Uterus (tissue), 4 donors: ENCODE data around the gene UGT1A10. TPM values are rescaled to one million over a fixed set of nuclear protein-coding genes. Genes with fewer than 3 reads are reported as not detected.

ENCODE experiments used
- DNase-seq, 2 donors: peaks; one replicate each; pipeline ENCODE4 v3.0.0-alpha.2; 2019 to 2020
- H3K27ac ChIP-seq, 2 donors: fragments of 200-600 bp; sonication (generic); 1 replicate in 1 of 2; 2 replicates in 1 of 2; pipeline ENCODE4 v1.5.1; 2016 to 2018
- H3K27me3 ChIP-seq, 2 donors: fragments of 200-600 bp; sonication (generic); one replicate each; pipeline ENCODE4 v1.5.1; 2018 to 2019; ENCODE audit warnings: control low read depth in 1 of 2
- H3K36me3 ChIP-seq, 2 donors: fragments of 200-600 bp; sonication (generic); one replicate each; pipeline ENCODE4 v1.5.1; 2019; ENCODE audit warnings: control low read depth in 1 of 2
- H3K4me1 ChIP-seq, 2 donors: fragments of 200-600 bp; sonication (generic); one replicate each; pipeline ENCODE4 v1.5.1; 2018 to 2019; ENCODE audit warnings: control low read depth in 1 of 2
- H3K4me3 ChIP-seq, 2 donors: fragments of 200-600 bp; sonication (generic); 1 replicate in 1 of 2; 2 replicates in 1 of 2; pipeline ENCODE4 v1.5.1; 2018 to 2019; ENCODE audit warnings: mild to moderate bottlenecking in 1 of 2
- H3K9me3 ChIP-seq, 2 donors: fragments of 200-600 bp; sonication (generic); one replicate each; pipeline ENCODE4 v1.5.1; 2019; ENCODE audit warnings: control low read depth in 1 of 2
- CTCF ChIP-seq, 4 experiments: fragments of 200-600 bp in 2 of 4; fragments of 450-650 bp in 2 of 4; sonication (generic) in 2 of 4; IDR thresholded peaks; one replicate each; pipeline ENCODE4 v1.5.1; 2016 to 2019; ENCODE audit warnings: antibody characterized with exemption in 4 of 4, mild to moderate bottlenecking in 2 of 4, moderate library complexity in 1 of 4
- POLR2A ChIP-seq, 2 donors: fragments of 450-650 bp; IDR thresholded peaks; one replicate each; pipeline ENCODE4 v1.6.1; 2016; ENCODE audit warnings: antibody characterized with exemption in 2 of 2, mild to moderate bottlenecking in 1 of 2, moderate library complexity in 1 of 2
- intact Hi-C: fragments of 100-400 bp; cut with DNase I; formaldehyde crosslinking; loops from one replicate; pipeline ENCODE4 v1.15.1; 2023; ENCODE audit warnings: low total_unique reads
- total RNA-seq, 4 donors: library from RNA; depleted of rRNA in 3 of 4; stranded (reverse); fragments of >200 nt in 3 of 4; gene quantifications; one replicate each; pipeline versions ENCODE4 v1.1.0 to v1.2.4, GENCODE V29; 2014 to 2023
- donor health status: DM: yes; HTN: yes; CAD: no.

Gene UGT1A10
- total RNA-seq, 4 donors from 2014 or later: not detected

GRCh38 chr2:233758141-233758540 is 121.9 kb downstream of the UGT1A10 start:
- Histone ChIP-seq H3K4me3 (no peak overlapping the region), H3K9me3 (no peaks in the 10 kb centered on the region), H3K36me3 (no peaks in the 10 kb centered on the region), H3K27ac (no peak overlapping the region), H3K4me1 (no peaks in the 10 kb centered on the region), H3K27me3 (no peaks in the 10 kb centered on the region)
- TF ChIP-seq CTCF (IDR thresholded peaks at IDR 0.05): no peak
- no peak for TF ChIP-seq POLR2A (IDR thresholded peaks at IDR 0.05)
- intact Hi-C loops: no loop called here
- no peak for DNase-seq

- no peak overlapping the region for H3K27ac ChIP-seq
- DNase-seq: no peak
- H3K4me3 ChIP-seq: no peak overlapping the region
- H3K27me3 ChIP-seq: no peaks in the 10 kb centered on the region
- intact Hi-C loops: no loop called here
- H3K36me3 ChIP-seq: no peaks in the 10 kb centered on the region
- no peaks in the 10 kb centered on the region for H3K4me1 ChIP-seq
- H3K9me3 ChIP-seq: no peaks in the 10 kb centered on the region
- TF ChIP-seq CTCF (IDR thresholded peaks at IDR 0.05): no peak
These were observed 122.6 kb downstream of the UGT1A10 start for GRCh38 chr2:233758849-233759248.

GRCh38 chr2:233760043-233760442 is 123.8 kb downstream of the UGT1A10 start, which contains the start of gene UGT1A1:
Gene UGT1A1 (plus strand): TSS chr2:233760270. CDS start chr2:233760288, 18 bp downstream.
- intact Hi-C loops: no loop called here
- Histone ChIP-seq H3K27ac (no peak within 1 kb of the TSS), H3K36me3 (no peaks in the 10 kb centered on the region), H3K4me1 (no peaks in the 10 kb centered on the region), H3K9me3 (no peaks in the 10 kb centered on the region), H3K4me3 (no peak within 1 kb of the TSS), H3K27me3 (no peaks in the 10 kb centered on the region)
- TF ChIP-seq POLR2A (IDR thresholded peaks at IDR 0.05) (no peak), CTCF (IDR thresholded peaks at IDR 0.05) (no peak)
- DNase-seq: no peak

- H3K4me3 ChIP-seq: no peak overlapping the region
- H3K27me3 ChIP-seq: no peaks in the 10 kb centered on the region
- H3K27ac ChIP-seq: no peak overlapping the region
- H3K36me3 ChIP-seq: no peaks in the 10 kb centered on the region
- H3K9me3 ChIP-seq: no peaks in the 10 kb centered on the region
- no peak for DNase-seq
- no peaks in the 10 kb centered on the region for H3K4me1 ChIP-seq
- TF ChIP-seq POLR2A (IDR thresholded peaks at IDR 0.05) (no peak), CTCF (IDR thresholded peaks at IDR 0.05) (no peak)
- intact Hi-C loops: no loop called here
These were observed 125.0 kb downstream of the UGT1A10 start for GRCh38 chr2:233761040-233761769.

- no peaks in the 10 kb centered on the region for H3K4me1 ChIP-seq
- TF ChIP-seq CTCF (IDR thresholded peaks at IDR 0.05): no peak
- no peak for TF ChIP-seq POLR2A (IDR thresholded peaks at IDR 0.05)
- intact Hi-C loops: no loop called here
- H3K9me3 ChIP-seq: no peaks in the 10 kb centered on the region
- H3K27ac ChIP-seq: no peak overlapping the region
- no peak for DNase-seq
- no peaks in the 10 kb centered on the region for H3K27me3 ChIP-seq
- no peak overlapping the region for H3K4me3 ChIP-seq
- H3K36me3 ChIP-seq: no peaks in the 10 kb centered on the region
These were observed 128.0 kb downstream of the UGT1A10 start for GRCh38 chr2:233764264-233764663.
